HG03045 (cell line): ENCODE results near the gene KLHDC4.
"Not testable (repeated sequence)": the region's sequence is repeated elsewhere in the genome, so short reads cannot be mapped to it uniquely, and the experiment has no call there.

Experiments
- ATAC-seq: cut with Tn5 transposase; IDR thresholded peaks from one replicate; pipeline ENCODE4 v1.9.1; 2021; ENCODE audit warnings: mild to moderate bottlenecking, moderate library complexity; ENCODE audit not compliant: unreplicated experiment

The KLHDC4 gene

DNA sequence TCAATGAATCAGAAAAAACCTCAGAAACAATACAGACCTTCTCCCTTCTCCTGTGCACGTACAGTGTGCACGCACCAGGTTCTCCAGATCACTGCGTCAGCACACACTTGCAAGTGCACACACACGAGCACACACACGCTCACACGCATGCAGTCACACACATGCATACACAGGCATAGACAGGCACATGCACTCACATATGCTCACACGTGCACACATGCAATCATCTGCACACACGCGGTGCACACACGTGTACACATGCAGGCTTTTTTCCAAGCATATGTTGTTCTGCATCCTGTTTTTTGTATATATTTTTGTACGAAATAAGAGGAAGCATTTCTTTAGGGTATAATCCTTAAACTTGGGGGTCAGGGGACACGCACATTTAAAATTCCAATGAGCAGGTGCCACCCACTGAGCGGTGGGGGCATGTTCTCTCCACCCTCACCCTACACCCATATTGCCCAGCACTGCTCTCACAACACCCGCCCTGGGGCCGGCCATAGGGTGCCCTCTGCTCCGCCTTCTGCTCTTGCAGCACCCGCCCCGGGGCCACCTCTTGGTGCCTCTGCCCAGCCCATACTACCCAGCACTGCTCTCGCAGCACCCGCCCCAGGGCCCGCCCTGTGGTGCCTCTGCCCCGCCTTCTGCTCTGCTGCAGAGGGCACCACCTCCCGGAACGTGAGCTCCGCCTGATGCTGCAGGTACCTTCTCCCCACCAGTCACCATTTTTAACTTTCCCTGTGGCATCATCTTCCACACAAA, 20.9 kb downstream of the KLHDC4 start:
- ATAC-seq = no peak

DNA sequence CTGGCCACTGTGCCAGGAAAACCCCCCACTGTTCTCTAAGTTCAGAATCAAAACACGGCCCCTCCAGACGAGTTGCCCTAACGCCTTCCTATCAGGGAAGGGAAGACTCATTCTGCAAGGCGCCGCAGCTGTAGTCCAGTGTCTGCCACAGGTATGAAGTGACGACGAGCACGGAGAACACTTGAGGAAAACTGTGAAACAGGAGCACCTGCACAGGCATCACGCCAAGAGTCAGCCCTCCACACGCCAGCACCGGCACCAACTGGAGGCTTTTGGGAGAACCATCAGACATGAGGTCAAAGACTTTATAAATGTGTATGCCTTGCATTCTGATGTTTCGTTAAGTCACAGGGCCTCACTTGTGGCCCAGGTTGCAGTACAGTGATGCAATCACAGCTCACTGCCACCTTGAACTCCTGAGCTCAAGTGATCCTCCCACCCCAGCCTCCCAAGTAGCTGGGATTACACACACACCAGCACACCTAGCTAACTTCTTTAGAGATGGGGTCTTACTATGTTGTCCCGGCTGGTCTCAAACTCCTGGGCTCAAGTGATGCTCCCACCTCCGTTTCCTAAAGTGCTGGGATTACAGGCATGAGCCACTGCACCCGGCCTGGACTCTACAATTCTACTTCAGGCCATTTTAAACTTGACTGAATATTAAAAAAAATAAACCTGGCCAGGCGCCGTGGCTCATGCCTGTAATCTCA, 22.9 kb downstream of the KLHDC4 start:
- no peak for ATAC-seq

- no peak for ATAC-seq
Measured at GRCh38 chr16:87741700-87742415, 23.9 kb downstream of the KLHDC4 start.

- no peak for ATAC-seq
Measured at GRCh38 chr16:87740909-87741424, 24.8 kb downstream of the KLHDC4 start.

- ATAC-seq = no peak
Measured at GRCh38 chr16:87740441-87740840, 25.3 kb downstream of the KLHDC4 start.

GRCh38 chr16:87739801-87740200, 26.0 kb downstream of the KLHDC4 start:
- no peak for ATAC-seq

DNA sequence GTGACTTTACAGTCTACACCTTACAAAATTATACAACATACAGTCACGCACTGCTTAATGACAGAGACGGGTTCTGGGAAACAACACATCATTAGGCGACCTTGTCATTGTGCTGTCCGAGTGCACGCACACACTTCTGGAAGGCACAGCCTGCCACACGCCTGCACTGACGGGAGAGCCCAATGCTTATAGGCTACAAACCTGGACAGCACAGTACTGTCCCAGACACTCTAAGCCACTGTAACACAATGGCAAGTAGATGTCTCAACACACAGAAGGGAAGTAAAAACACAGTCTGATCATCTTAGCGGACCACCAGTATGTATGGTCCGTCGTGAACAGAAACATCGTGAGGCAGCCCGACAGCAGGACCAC, 29.8 kb downstream of the KLHDC4 start:
- no peak for ATAC-seq

- ATAC-seq = no peak
Measured at GRCh38 chr16:87735270-87736007, 30.3 kb downstream of the KLHDC4 start.

DNA sequence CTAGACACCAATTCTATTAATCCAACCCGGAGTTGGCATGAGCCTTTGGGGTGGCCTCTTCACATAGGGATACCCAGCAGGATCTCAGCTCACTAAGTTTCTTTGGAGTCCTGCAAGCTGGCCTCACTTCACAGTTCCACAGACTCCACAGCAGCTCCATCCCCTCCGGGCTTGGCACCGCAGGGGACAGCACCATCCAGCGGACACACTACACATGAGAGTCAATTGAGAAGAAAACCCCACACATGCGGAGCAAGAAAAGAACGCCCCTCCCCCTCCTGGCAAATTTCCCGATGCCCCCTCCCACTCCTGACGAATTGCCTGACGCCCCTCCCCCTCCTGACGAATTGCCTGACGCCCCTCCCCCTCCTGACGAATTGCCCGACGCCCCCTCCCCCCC, 31.1 kb downstream of the KLHDC4 start:
- no peak for ATAC-seq

DNA sequence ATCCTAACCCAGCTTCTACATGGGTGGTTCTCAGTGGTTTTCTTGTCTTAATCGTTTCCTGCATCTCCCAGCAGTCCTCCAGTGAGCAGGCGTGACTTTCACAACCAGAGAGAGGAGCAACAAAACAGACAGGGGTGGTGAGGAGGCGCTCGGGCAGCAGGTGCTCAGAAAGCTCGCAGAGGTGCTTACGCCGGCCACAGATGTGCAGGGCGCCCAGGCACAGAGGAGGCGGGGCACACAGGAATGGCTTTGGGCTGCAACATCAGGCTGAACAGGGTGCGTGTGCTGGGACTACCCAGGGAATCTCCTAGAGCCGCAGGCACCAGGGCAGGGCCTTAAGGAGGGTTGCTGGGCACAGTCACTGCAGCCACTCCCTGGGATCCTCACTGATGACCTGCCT, 32.6 kb downstream of the KLHDC4 start:
- ATAC-seq = no peak

GRCh38 chr16:87731607-87732006, 34.2 kb downstream of the KLHDC4 start:
- ATAC-seq = no peak

- no peak for ATAC-seq
Measured at GRCh38 chr16:87729266-87729954, 36.4 kb downstream of the KLHDC4 start.

- no peak for ATAC-seq
Measured at GRCh38 chr16:87728026-87728425, 37.8 kb downstream of the KLHDC4 start.

DNA sequence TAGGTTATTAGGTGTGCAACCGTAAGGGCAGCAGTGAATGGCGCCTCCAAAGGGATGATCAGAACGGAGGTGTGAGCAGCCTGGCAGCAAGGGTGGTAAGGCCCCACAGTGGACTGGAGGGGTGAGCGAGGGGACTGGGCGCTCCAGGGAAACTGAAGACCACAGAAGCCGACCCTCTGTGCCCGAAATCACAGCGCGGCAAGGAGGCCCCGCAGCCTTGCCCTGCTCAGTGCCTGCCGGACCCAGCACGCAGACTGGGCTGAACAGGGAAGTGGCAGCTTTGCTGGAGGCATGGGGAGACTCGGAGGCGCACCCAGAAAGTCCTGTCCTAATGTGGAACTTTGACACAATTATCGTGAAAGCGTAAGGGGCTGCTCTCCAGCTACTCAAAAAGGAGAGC, 38.4 kb downstream of the KLHDC4 start:
- no peak for ATAC-seq

GRCh38 chr16:87726577-87726976, 39.2 kb downstream of the KLHDC4 start:
- ATAC-seq = not testable (repeated sequence)

- no peak for ATAC-seq
Measured at GRCh38 chr16:87725596-87726235, 40.1 kb downstream of the KLHDC4 start.

DNA sequence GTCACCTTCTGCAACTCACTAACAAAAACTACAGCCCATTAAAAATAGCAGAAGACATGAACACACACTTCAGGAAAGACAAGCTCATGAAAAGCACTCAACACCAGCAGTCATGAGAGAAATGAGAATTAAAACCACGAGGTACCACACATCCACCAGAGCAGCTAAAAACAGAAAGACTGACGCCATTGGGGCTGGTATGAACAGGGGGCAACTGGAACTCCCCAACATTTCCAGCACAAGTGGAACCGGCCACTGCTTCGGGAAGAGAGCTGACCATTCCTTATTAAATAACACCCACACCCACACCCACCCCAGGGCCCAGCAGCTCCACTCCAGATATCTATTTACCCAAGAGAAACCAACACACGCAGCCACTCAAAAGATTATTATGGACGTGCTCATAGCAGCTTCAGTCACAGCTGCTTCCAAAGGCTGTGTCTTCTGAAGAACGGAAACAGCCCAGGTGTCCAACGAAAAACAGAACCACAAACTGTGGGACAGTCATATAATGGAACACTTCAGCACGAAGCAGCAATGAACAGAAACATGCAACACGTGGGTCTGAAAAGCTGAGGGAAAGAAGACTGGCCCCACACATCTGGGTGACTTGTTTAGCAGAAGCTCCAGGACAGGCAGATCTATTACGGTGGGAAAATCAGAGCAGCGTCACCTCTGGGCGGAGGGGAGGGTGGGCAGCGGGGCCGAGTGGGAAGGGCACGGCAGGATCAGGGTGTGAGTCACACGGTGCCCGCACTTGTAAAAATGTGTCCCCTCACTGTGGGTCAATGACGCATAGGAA, 41.1 kb downstream of the KLHDC4 start:
- no peak for ATAC-seq

GRCh38 chr16:87723226-87723623, 42.6 kb downstream of the KLHDC4 start:
- ATAC-seq = no peak

DNA sequence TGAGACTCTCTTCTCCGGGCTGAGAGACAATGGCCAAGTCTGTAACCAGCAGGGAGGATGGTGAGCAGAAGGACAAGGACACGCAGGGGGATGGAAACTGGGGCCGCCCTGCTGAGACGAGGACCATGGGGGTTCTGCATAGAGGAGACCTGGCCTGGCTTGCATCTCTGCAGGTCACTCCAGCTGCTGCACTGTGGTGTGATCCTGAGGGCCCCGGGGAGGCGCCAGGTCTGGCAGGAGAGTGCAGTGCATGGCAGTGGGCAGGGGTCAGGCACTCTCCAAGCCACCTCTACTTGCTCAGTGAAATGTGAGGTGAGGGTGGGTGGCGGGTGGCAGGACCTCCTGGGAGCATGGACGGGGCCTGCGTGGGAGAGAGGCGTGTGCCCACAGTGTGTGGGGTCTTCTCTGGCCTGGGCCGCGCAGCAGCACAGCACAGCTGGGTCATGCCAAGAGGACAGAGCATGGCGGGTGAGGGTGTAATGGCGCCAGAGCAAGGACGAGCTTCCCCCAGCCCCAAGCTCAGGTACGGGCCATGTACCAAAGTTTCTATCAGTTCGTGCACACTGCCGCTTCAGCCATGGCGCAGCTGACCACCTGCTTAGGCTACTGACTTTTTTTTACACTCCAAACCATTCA, 43.1 kb downstream of the KLHDC4 start:
- no peak for ATAC-seq
